ENCODE results near the gene SEBOX.

Gene SEBOX

GRCh38 chr17:28390984-28391383 is 26.0 kb upstream of the SEBOX start:
- Histone ChIP-seq H2AFZ (ENCODE audit: low read length) (no peak overlapping the region), H3K4me2 (ENCODE audit: low read depth, low read length, poor library complexity, severe bottlenecking) (no peak overlapping the region), H3K79me2 (ENCODE audit: insufficient read depth, low read length) (no peaks in the 10 kb centered on the region), H3K36me3 (ENCODE audit: insufficient read depth, low read length) (no peaks in the 10 kb centered on the region), H3K9me2 (replicated peaks; ENCODE audit: low read depth, low read length) (no peaks in the 10 kb centered on the region), H4K20me1 (ENCODE audit: insufficient read depth, low read length, poor library complexity, severe bottlenecking) (no peaks in the 10 kb centered on the region), H3K9me3 (ENCODE audit: insufficient read depth, low read depth, low read length) (no peaks in the 10 kb centered on the region), H3F3A (ENCODE audit: low read depth) (no peaks in the 10 kb centered on the region), H3K9ac (ENCODE audit: low read depth, low read length, poor library complexity, severe bottlenecking) (no peak overlapping the region), H3K4me1 (ENCODE audit: insufficient read depth, low read length, poor library complexity, severe bottlenecking) (peaks cover 1% of the 10 kb centered on the region), H3K27me3 (ENCODE audit: insufficient read depth, low read length, poor library complexity, severe bottlenecking) (no peaks in the 10 kb centered on the region), H3K4me3 (ENCODE audit: low read length, poor library complexity, severe bottlenecking) (no peak overlapping the region)
- TF ChIP-seq EZH2phosphoT487 (IDR thresholded peaks at IDR 0.05; ENCODE audit: borderline replicate concordance) (no peak), CTCF (conservative IDR thresholded peaks at IDR 0.05; ENCODE audit: low read length) (no peak)

- Histone ChIP-seq H3K27me3 (ENCODE audit: insufficient read depth, low read length, poor library complexity, severe bottlenecking) (no peaks in the 10 kb centered on the region), H3K36me3 (ENCODE audit: insufficient read depth, low read length) (no peaks in the 10 kb centered on the region), H3K4me3 (ENCODE audit: low read length, poor library complexity, severe bottlenecking) (no peak overlapping the region), H3K79me2 (ENCODE audit: insufficient read depth, low read length) (no peaks in the 10 kb centered on the region), H3K4me1 (ENCODE audit: insufficient read depth, low read length, poor library complexity, severe bottlenecking) (peaks cover 5% of the 10 kb centered on the region), H3K9ac (ENCODE audit: low read depth, low read length, poor library complexity, severe bottlenecking) (no peak overlapping the region), H3K4me2 (ENCODE audit: low read depth, low read length, poor library complexity, severe bottlenecking) (no peak overlapping the region), H4K20me1 (ENCODE audit: insufficient read depth, low read length, poor library complexity, severe bottlenecking) (no peaks in the 10 kb centered on the region), H3F3A (ENCODE audit: low read depth) (no peaks in the 10 kb centered on the region), H3K9me2 (replicated peaks; ENCODE audit: low read depth, low read length) (no peaks in the 10 kb centered on the region), H3K9me3 (ENCODE audit: insufficient read depth, low read depth, low read length) (no peaks in the 10 kb centered on the region), H2AFZ (ENCODE audit: low read length) (no peak overlapping the region)
- TF ChIP-seq EZH2phosphoT487 (IDR thresholded peaks at IDR 0.05; ENCODE audit: borderline replicate concordance) = no peak
Measured at GRCh38 chr17:28390563-28390962, 25.6 kb upstream of the SEBOX start.

GRCh38 chr17:28390141-28390540 is 25.1 kb upstream of the SEBOX start:
- Histone ChIP-seq H3K9ac (ENCODE audit: low read depth, low read length, poor library complexity, severe bottlenecking) (no peak overlapping the region), H4K20me1 (ENCODE audit: insufficient read depth, low read length, poor library complexity, severe bottlenecking) (no peaks in the 10 kb centered on the region), H3K4me1 (ENCODE audit: insufficient read depth, low read length, poor library complexity, severe bottlenecking) (peaks cover 10% of the 10 kb centered on the region), H3K36me3 (ENCODE audit: insufficient read depth, low read length) (no peaks in the 10 kb centered on the region), H2AFZ (ENCODE audit: low read length) (no peak overlapping the region), H3K27me3 (ENCODE audit: insufficient read depth, low read length, poor library complexity, severe bottlenecking) (no peaks in the 10 kb centered on the region), H3K79me2 (ENCODE audit: insufficient read depth, low read length) (no peaks in the 10 kb centered on the region), H3K4me3 (ENCODE audit: low read length, poor library complexity, severe bottlenecking) (no peak overlapping the region), H3K9me2 (replicated peaks; ENCODE audit: low read depth, low read length) (no peaks in the 10 kb centered on the region), H3F3A (ENCODE audit: low read depth) (no peaks in the 10 kb centered on the region), H3K9me3 (ENCODE audit: insufficient read depth, low read depth, low read length) (no peaks in the 10 kb centered on the region), H3K4me2 (ENCODE audit: low read depth, low read length, poor library complexity, severe bottlenecking) (no peak overlapping the region)
- TF ChIP-seq CTCF (conservative IDR thresholded peaks at IDR 0.05; ENCODE audit: low read length) (no peak), EZH2phosphoT487 (IDR thresholded peaks at IDR 0.05; ENCODE audit: borderline replicate concordance) (no peak)

GRCh38 chr17:28388106-28388505 is 23.1 kb upstream of the SEBOX start:
- H3K9me2 ChIP-seq (replicated peaks; ENCODE audit: low read depth, low read length) = no peaks in the 10 kb centered on the region
- no peaks in the 10 kb centered on the region for H3K27me3 ChIP-seq (ENCODE audit: insufficient read depth, low read length, poor library complexity, severe bottlenecking)
- H3K79me2 ChIP-seq (ENCODE audit: insufficient read depth, low read length) = no peaks in the 10 kb centered on the region
- H2AFZ ChIP-seq (ENCODE audit: low read length) = no peak overlapping the region
- no peaks in the 10 kb centered on the region for H3K9me3 ChIP-seq (ENCODE audit: insufficient read depth, low read depth, low read length)
- no peaks in the 10 kb centered on the region for H3F3A ChIP-seq (ENCODE audit: low read depth)
- no peaks in the 10 kb centered on the region for H3K36me3 ChIP-seq (ENCODE audit: insufficient read depth, low read length)
- H4K20me1 ChIP-seq (ENCODE audit: insufficient read depth, low read length, poor library complexity, severe bottlenecking) = no peaks in the 10 kb centered on the region
- TF ChIP-seq EZH2phosphoT487 (IDR thresholded peaks at IDR 0.05; ENCODE audit: borderline replicate concordance) (no peak), CTCF (conservative IDR thresholded peaks at IDR 0.05; ENCODE audit: low read length) (no peak)
- H3K4me2 ChIP-seq (ENCODE audit: low read depth, low read length, poor library complexity, severe bottlenecking) = no peak overlapping the region
- no peak overlapping the region for H3K9ac ChIP-seq (ENCODE audit: low read depth, low read length, poor library complexity, severe bottlenecking)
- H3K4me3 ChIP-seq (ENCODE audit: low read length, poor library complexity, severe bottlenecking) = no peak overlapping the region
- H3K4me1 ChIP-seq (ENCODE audit: insufficient read depth, low read length, poor library complexity, severe bottlenecking) = peaks cover 13% of the 10 kb centered on the region
